IPS-20b (cell line): ENCODE results near the gene CEBPZ.
"Not testable (repeated sequence)": the region's sequence is repeated elsewhere in the genome, so short reads cannot be mapped to it uniquely, and the experiment has no call there.

Experiments used
- H3K27ac ChIP-seq: one replicate; pipeline ENCODE4 v1.5.1; 2013; ENCODE audit warnings: low read length
- H3K27me3 ChIP-seq: 2 replicates; pipeline ENCODE4 v1.6.1; 2013; ENCODE audit warnings: mild to moderate bottlenecking, low read length, inconsistent platforms; ENCODE audit not compliant: insufficient read depth
- H3K36me3 ChIP-seq: 2 replicates; pipeline ENCODE4 v1.6.1; 2013; ENCODE audit warnings: low read depth, mild to moderate bottlenecking, inconsistent platforms, low read length, moderate library complexity; ENCODE audit not compliant: insufficient read depth
- H3K4me1 ChIP-seq: 2 replicates; pipeline ENCODE4 v1.6.1; 2013; ENCODE audit warnings: mild to moderate bottlenecking, control low read depth, inconsistent platforms, low read length, moderate library complexity; ENCODE audit not compliant: insufficient read depth
- H3K4me3 ChIP-seq: 2 replicates; pipeline ENCODE4 v1.5.1; 2013; ENCODE audit warnings: mild to moderate bottlenecking, low read length, inconsistent platforms
- H3K9ac ChIP-seq: 2 replicates; pipeline ENCODE4 v1.6.1; 2013; ENCODE audit warnings: low read depth, mild to moderate bottlenecking, inconsistent platforms, low read length, moderate library complexity
- H3K9me3 ChIP-seq: 2 replicates; pipeline ENCODE4 v1.6.1; 2013; ENCODE audit warnings: mild to moderate bottlenecking, low read depth, low read length, inconsistent platforms; ENCODE audit not compliant: insufficient read depth

Gene CEBPZ

DNA sequence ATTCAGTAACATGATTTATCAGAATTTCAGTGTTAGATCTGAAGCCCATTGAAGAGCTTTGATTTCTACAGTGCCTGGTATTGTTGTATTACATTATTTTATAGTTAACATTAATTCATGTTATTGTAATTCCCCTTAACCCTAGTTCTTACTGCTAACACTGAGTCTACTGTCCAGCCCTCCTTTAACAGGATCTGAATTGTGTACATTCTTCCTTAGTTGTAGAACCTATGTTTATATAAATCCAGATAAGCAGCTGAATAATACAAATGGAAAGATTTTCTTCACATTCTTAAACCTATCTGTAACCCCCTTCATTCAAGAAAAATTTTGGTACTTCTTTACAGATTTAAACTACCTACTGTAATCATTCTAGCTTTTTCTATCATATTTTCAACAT, 14.8 kb upstream of the CEBPZ start:
- H3K9me3 ChIP-seq, result no peaks in the 10 kb centered on the region
- H3K4me3 ChIP-seq, result no peak overlapping the region
- H3K4me1 ChIP-seq, result no peaks in the 10 kb centered on the region
- H3K9ac ChIP-seq, result no peak overlapping the region
- no peak overlapping the region for H3K27ac ChIP-seq
- peaks cover 100% of the 10 kb centered on the region for H3K36me3 ChIP-seq
- H3K27me3 ChIP-seq, result no peaks in the 10 kb centered on the region

DNA sequence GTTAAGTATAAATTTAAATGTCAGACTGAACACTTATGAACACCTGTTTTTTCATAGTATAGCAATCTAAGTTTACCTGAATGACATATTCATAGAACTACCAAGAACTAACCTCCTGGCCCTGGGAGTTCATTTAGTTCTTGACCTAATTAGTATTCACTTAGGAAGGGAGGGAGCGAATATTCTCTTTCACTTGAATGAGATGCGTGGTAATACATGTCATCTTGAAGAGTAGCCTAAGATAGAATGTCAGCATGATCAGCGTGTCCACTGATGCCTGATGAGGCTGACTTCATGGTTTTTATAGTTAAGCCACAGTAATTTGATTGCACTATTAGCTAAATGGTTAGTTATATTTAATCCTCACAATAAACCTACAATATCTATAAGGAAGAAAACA, 13.4 kb upstream of the CEBPZ start:
- Histone ChIP-seq H3K36me3 (peaks cover 99% of the 10 kb centered on the region), H3K9me3 (no peaks in the 10 kb centered on the region), H3K27me3 (no peaks in the 10 kb centered on the region), H3K4me3 (no peak overlapping the region), H3K9ac (no peak overlapping the region), H3K4me1 (no peaks in the 10 kb centered on the region), H3K27ac (no peak overlapping the region)

- Histone ChIP-seq H3K4me3 (no peak overlapping the region), H3K9me3 (no peaks in the 10 kb centered on the region), H3K27ac (no peak overlapping the region), H3K9ac (no peak overlapping the region), H3K36me3 (peaks cover 98% of the 10 kb centered on the region), H3K4me1 (no peaks in the 10 kb centered on the region), H3K27me3 (no peaks in the 10 kb centered on the region)
Observed at GRCh38 chr2:37244017-37244416, 12.6 kb upstream of the CEBPZ start.

- Histone ChIP-seq H3K9me3 (no peaks in the 10 kb centered on the region), H3K27ac (no peak overlapping the region), H3K9ac (no peak overlapping the region), H3K4me1 (no peaks in the 10 kb centered on the region), H3K36me3 (peaks cover 98% of the 10 kb centered on the region), H3K27me3 (no peaks in the 10 kb centered on the region), H3K4me3 (no peak overlapping the region)
Observed at GRCh38 chr2:37243435-37243834, 12.0 kb upstream of the CEBPZ start.

DNA sequence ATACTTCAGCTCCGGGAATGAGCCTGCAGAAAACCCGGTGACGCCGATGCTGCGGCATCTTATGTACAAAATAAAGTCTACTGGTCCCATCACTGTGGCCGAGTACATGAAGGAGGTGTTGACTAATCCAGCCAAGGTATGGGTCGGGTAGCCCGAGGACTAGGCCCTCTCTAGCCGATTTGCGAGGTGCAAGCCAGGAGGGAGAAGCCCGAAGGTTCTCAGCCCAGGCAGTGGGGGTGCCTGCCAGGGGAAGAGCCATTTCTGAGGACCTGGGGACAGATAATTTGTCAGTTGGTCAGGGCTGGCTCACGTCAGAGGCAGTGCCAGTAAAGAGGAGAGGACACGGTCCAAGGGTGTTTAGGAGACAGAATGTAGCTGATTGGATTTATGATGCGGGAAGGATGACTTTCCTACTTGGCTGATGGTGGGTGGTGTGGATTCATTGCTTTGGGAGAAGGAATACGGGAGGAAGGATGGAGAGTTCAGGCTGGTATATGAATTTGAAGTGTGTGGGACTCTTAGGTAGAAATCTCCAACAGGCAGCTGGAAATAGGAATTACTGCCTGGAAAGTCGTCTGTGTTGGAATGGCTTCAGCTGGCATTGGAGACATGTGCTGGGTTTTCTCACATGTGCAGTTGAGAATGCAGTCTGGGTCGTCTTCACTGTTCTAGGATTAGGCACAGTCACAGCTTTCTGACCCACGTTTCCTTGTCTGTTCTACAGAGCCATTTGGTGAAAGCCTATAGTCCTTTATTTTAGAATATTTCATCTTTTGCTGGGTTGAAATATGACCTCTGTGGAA, 936 bp upstream of the CEBPZ start:
- no peaks in the 10 kb centered on the region for H3K9me3 ChIP-seq
- peaks cover 55% of the 10 kb centered on the region for H3K36me3 ChIP-seq
- H3K27me3 ChIP-seq, result no peaks in the 10 kb centered on the region
- H3K27ac ChIP-seq, result peak overlapping the region; percentile 50
- peaks cover 18% of the 10 kb centered on the region; the same call in 1 of the 2 replicates for H3K4me1 ChIP-seq
- H3K9ac ChIP-seq, result peak overlapping the region; percentile 94
- peak overlapping the region; percentile 92 for H3K4me3 ChIP-seq

GRCh38 chr2:37230581-37230980, 815 bp downstream of the CEBPZ start:
- Histone ChIP-seq H3K9me3 (no peaks in the 10 kb centered on the region), H3K4me1 (peaks cover 28% of the 10 kb centered on the region; the same call in 1 of the 2 replicates), H3K9ac (peak overlapping the region; percentile 94), H3K4me3 (peak overlapping the region; percentile 92), H3K36me3 (peaks cover 54% of the 10 kb centered on the region), H3K27ac (peak overlapping the region; percentile 50), H3K27me3 (no peaks in the 10 kb centered on the region)

GRCh38 chr2:37228788-37229187, 2.6 kb downstream of the CEBPZ start:
- no peaks in the 10 kb centered on the region for H3K9me3 ChIP-seq
- no peak overlapping the region for H3K9ac ChIP-seq
- H3K27me3 ChIP-seq, result no peaks in the 10 kb centered on the region
- peak overlapping the region; percentile 92; the same call in 1 of the 2 replicates for H3K4me3 ChIP-seq
- no peak overlapping the region for H3K27ac ChIP-seq
- peaks cover 54% of the 10 kb centered on the region for H3K36me3 ChIP-seq
- H3K4me1 ChIP-seq, result peaks cover 40% of the 10 kb centered on the region

GRCh38 chr2:37226863-37227262, 4.5 kb downstream of the CEBPZ start:
- peaks cover 73% of the 10 kb centered on the region for H3K36me3 ChIP-seq
- H3K9me3 ChIP-seq, result no peaks in the 10 kb centered on the region
- peak overlapping the region; percentile 69 for H3K9ac ChIP-seq
- H3K27ac ChIP-seq, result peak overlapping the region; percentile 62
- H3K4me3 ChIP-seq, result peak overlapping the region; percentile 59
- H3K27me3 ChIP-seq, result no peaks in the 10 kb centered on the region
- H3K4me1 ChIP-seq, result peaks cover 35% of the 10 kb centered on the region

- Histone ChIP-seq H3K27ac (peak overlapping the region; percentile 76), H3K4me3 (peak overlapping the region; percentile 56), H3K4me1 (peaks cover 35% of the 10 kb centered on the region), H3K9ac (peak overlapping the region; percentile 74), H3K36me3 (peaks cover 88% of the 10 kb centered on the region)
- H3K27me3 ChIP-seq, H3K9me3 ChIP-seq: not testable (repeated sequence)
Observed at GRCh38 chr2:37225129-37225528, 6.3 kb downstream of the CEBPZ start.

- Histone ChIP-seq H3K4me1 (peaks cover 30% of the 10 kb centered on the region), H3K4me3 (peak overlapping the region; percentile 56), H3K27ac (no peak overlapping the region), H3K27me3 (no peaks in the 10 kb centered on the region), H3K9me3 (no peaks in the 10 kb centered on the region), H3K9ac (peak overlapping the region; percentile 74; the same call in 1 of the 2 replicates), H3K36me3 (peaks cover 89% of the 10 kb centered on the region)
Observed at GRCh38 chr2:37224063-37224462, 7.3 kb downstream of the CEBPZ start.

DNA sequence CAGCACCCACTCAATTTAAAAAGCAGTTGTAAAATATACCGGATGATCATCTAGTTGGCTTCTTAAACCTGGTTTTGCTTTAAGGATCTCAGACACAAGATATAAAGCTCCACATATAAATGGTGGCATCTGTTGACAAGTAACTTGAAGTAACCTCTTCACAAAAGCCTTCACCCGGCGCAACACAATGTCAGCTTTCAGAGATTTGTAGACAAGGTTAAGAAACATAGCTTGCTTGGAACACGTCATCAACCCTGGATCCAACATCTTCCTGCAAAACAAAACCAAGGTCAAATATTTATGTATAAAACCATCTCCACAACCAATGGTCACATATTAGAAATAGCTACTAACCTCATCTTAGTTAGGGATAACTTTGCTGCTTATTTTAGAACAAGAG, 8.3 kb downstream of the CEBPZ start:
- Histone ChIP-seq H3K27me3 (no peaks in the 10 kb centered on the region), H3K9ac (no peak overlapping the region), H3K4me3 (no peak overlapping the region), H3K9me3 (no peaks in the 10 kb centered on the region), H3K36me3 (peaks cover 90% of the 10 kb centered on the region), H3K4me1 (peaks cover 30% of the 10 kb centered on the region), H3K27ac (no peak overlapping the region)

GRCh38 chr2:37219046-37219445, 12.3 kb downstream of the CEBPZ start:
- H3K9me3 ChIP-seq, result no peaks in the 10 kb centered on the region
- no peak overlapping the region for H3K4me3 ChIP-seq
- peaks cover 93% of the 10 kb centered on the region for H3K36me3 ChIP-seq
- H3K9ac ChIP-seq, result no peak overlapping the region
- H3K27me3 ChIP-seq, result no peaks in the 10 kb centered on the region
- no peak overlapping the region for H3K27ac ChIP-seq
- H3K4me1 ChIP-seq, result peaks cover under 1% of the 10 kb centered on the region
